Activated T-cell treated with anti-CD3 and anti-CD28 coated beads, Interleukin-2, amount 50 U/mL, for 72 hours (primary cell): ENCODE measurements around the gene CGB1. TPM values are rescaled to one million over a fixed set of nuclear protein-coding genes. Genes with fewer than 3 reads are reported as not detected.
A peak's percentile ranks its signal among the peaks of the same experiment; 100 is the strongest.

Source experiments
- ATAC-seq, 2 donors: fragments of 150-1000 bp; cut with Tn5 transposase; replicated peaks in 1 of 2; 2 replicates each; pipeline ENCODE4 v1.10.0; 2021; ENCODE audit warnings: moderate library complexity in 2 of 2, mild to moderate bottlenecking in 1 of 2
- DNase-seq, 2 donors: peaks; one replicate each; pipeline ENCODE4 v3.0.0; 2021 to 2022; ENCODE audit warnings: mixed read lengths in 1 of 2
- H3K27ac Mint-ChIP-seq: one replicate; pipeline ENCODE4 v1.8.0; 2022; ENCODE audit warnings: mild to moderate bottlenecking, moderate library complexity, mixed read lengths
- H3K27me3 Mint-ChIP-seq: one replicate; pipeline ENCODE4 v1.8.0; 2022; ENCODE audit warnings: low read depth, mixed read lengths
- H3K36me3 Mint-ChIP-seq, 2 donors: one replicate each; pipeline ENCODE4 v1.8.0; 2022; ENCODE audit warnings: mixed read lengths in 2 of 2, mild to moderate bottlenecking in 1 of 2; ENCODE audit not compliant: insufficient read depth in 2 of 2
- H3K4me1 Mint-ChIP-seq: one replicate; pipeline ENCODE4 v1.8.0; 2022; ENCODE audit warnings: low read depth, mixed read lengths
- H3K4me3 Mint-ChIP-seq, 2 donors: one replicate each; pipeline ENCODE4 v1.8.0; 2022; ENCODE audit warnings: mild to moderate bottlenecking in 2 of 2, mixed read lengths in 2 of 2, moderate library complexity in 2 of 2
- H3K9me3 Mint-ChIP-seq, 2 donors: one replicate each; pipeline ENCODE4 v1.8.0; 2022; ENCODE audit warnings: mixed read lengths in 2 of 2
- total RNA-seq, 2 donors: library from RNA; stranded (reverse); gene quantifications; one replicate each; pipeline ENCODE4 v1.2.3, GENCODE V29; 2022

Gene CGB1
- total RNA-seq, 2 donors from 2014 or later, result not detected

GRCh38 chr19:48992581-48993174 is 44.0 kb downstream of the CGB1 start:
- Mint-ChIP-seq H3K27ac (peak overlapping the region; percentile 34), H3K4me1 (peaks cover 46% of the 10 kb centered on the region), H3K4me3 (peak overlapping the region; percentile 90 to 99), H3K27me3 (no peaks in the 10 kb centered on the region), H3K36me3 (peaks cover 7% of the 10 kb centered on the region in 2 donors), H3K9me3 (no peaks in the 10 kb centered on the region)
- DNase-seq (peak; percentile 37), ATAC-seq (no peak)

GRCh38 chr19:48991873-48992580 is 44.7 kb downstream of the CGB1 start:
- Mint-ChIP-seq H3K36me3 (peaks cover 7 to 8% of the 10 kb centered on the region in 2 donors), H3K9me3 (no peaks in the 10 kb centered on the region), H3K4me1 (peaks cover 50% of the 10 kb centered on the region), H3K27ac (peak overlapping the region; percentile 34), H3K4me3 (peak overlapping the region; percentile 90 to 99), H3K27me3 (no peaks in the 10 kb centered on the region)
- no peak for DNase-seq
- ATAC-seq, result no peak

GRCh38 chr19:48991011-48991609 is 45.6 kb downstream of the CGB1 start:
- no peak overlapping the region for H3K4me3 Mint-ChIP-seq
- no peak for ATAC-seq
- no peaks in the 10 kb centered on the region for H3K27me3 Mint-ChIP-seq
- peaks cover 7 to 8% of the 10 kb centered on the region in 2 donors for H3K36me3 Mint-ChIP-seq
- no peak overlapping the region for H3K27ac Mint-ChIP-seq
- H3K9me3 Mint-ChIP-seq, result no peaks in the 10 kb centered on the region
- H3K4me1 Mint-ChIP-seq, result peaks cover 51% of the 10 kb centered on the region
- no peak for DNase-seq

- ATAC-seq, result no peak
- Mint-ChIP-seq H3K4me3 (no peak overlapping the region), H3K4me1 (peaks cover 49% of the 10 kb centered on the region), H3K27me3 (no peaks in the 10 kb centered on the region), H3K9me3 (no peaks in the 10 kb centered on the region), H3K36me3 (peaks cover 7 to 8% of the 10 kb centered on the region in 2 donors), H3K27ac (no peak overlapping the region)
- no peak for DNase-seq
These were observed 46.3 kb downstream of the CGB1 start for GRCh38 chr19:48990400-48990799.

GRCh38 chr19:48989701-48990291 is 46.9 kb downstream of the CGB1 start:
- peaks cover 6 to 7% of the 10 kb centered on the region in 2 donors for H3K36me3 Mint-ChIP-seq
- no peak for DNase-seq
- no peaks in the 10 kb centered on the region for H3K27me3 Mint-ChIP-seq
- H3K4me3 Mint-ChIP-seq, result no peak overlapping the region
- H3K27ac Mint-ChIP-seq, result no peak overlapping the region
- H3K9me3 Mint-ChIP-seq, result no peaks in the 10 kb centered on the region
- peaks cover 43% of the 10 kb centered on the region for H3K4me1 Mint-ChIP-seq
- ATAC-seq, result no peak

- no peak for DNase-seq
- H3K4me1 Mint-ChIP-seq, result peaks cover 34% of the 10 kb centered on the region
- H3K4me3 Mint-ChIP-seq, result no peak overlapping the region
- no peaks in the 10 kb centered on the region for H3K9me3 Mint-ChIP-seq
- no peak for ATAC-seq
- H3K36me3 Mint-ChIP-seq, result peaks cover 5 to 7% of the 10 kb centered on the region in 2 donors
- H3K27me3 Mint-ChIP-seq, result no peaks in the 10 kb centered on the region
- H3K27ac Mint-ChIP-seq, result no peak overlapping the region
These were observed 47.8 kb downstream of the CGB1 start for GRCh38 chr19:48988860-48989259.

- no peaks in the 10 kb centered on the region for H3K27me3 Mint-ChIP-seq
- H3K4me3 Mint-ChIP-seq, result no peak overlapping the region
- ATAC-seq (no peak), DNase-seq (no peak)
- H3K4me1 Mint-ChIP-seq, result peaks cover 30% of the 10 kb centered on the region
- H3K36me3 Mint-ChIP-seq, result peaks cover 3 to 5% of the 10 kb centered on the region in 2 donors
- no peaks in the 10 kb centered on the region for H3K9me3 Mint-ChIP-seq
- peak overlapping the region; percentile 10 for H3K27ac Mint-ChIP-seq
These were observed 48.4 kb downstream of the CGB1 start for GRCh38 chr19:48988286-48988685.

- H3K9me3 Mint-ChIP-seq, result no peaks in the 10 kb centered on the region
- ATAC-seq (no peak), DNase-seq (no peak)
- H3K4me3 Mint-ChIP-seq, result no peak overlapping the region
- H3K36me3 Mint-ChIP-seq, result peaks cover 3 to 5% of the 10 kb centered on the region in 2 donors
- no peak overlapping the region for H3K27ac Mint-ChIP-seq
- H3K27me3 Mint-ChIP-seq, result no peaks in the 10 kb centered on the region
- H3K4me1 Mint-ChIP-seq, result peaks cover 27% of the 10 kb centered on the region
These were observed 49.4 kb downstream of the CGB1 start for GRCh38 chr19:48987323-48987722.

GRCh38 chr19:48986211-48986610 is 50.5 kb downstream of the CGB1 start:
- no peaks in the 10 kb centered on the region for H3K27me3 Mint-ChIP-seq
- DNase-seq (no peak), ATAC-seq (no peak)
- peaks cover 20% of the 10 kb centered on the region for H3K4me1 Mint-ChIP-seq
- H3K9me3 Mint-ChIP-seq, result no peaks in the 10 kb centered on the region
- peaks cover 3 to 5% of the 10 kb centered on the region in 2 donors for H3K36me3 Mint-ChIP-seq
- no peak overlapping the region for H3K4me3 Mint-ChIP-seq
- H3K27ac Mint-ChIP-seq, result no peak overlapping the region

GRCh38 chr19:48985711-48986110 is 51.0 kb downstream of the CGB1 start:
- H3K36me3 Mint-ChIP-seq, result peaks cover 3 to 5% of the 10 kb centered on the region in 2 donors
- ATAC-seq (no peak), DNase-seq (no peak)
- no peaks in the 10 kb centered on the region for H3K9me3 Mint-ChIP-seq
- no peak overlapping the region for H3K4me3 Mint-ChIP-seq
- H3K4me1 Mint-ChIP-seq, result peaks cover 15% of the 10 kb centered on the region
- no peaks in the 10 kb centered on the region for H3K27me3 Mint-ChIP-seq
- no peak overlapping the region for H3K27ac Mint-ChIP-seq

Other genes starting within 250 kb of the CGB1 start
- gene BCAT2, start 225.9 kb downstream of the CGB1 start, total RNA-seq, result 10 to 100 TPM; 42.1 to 49.5 TPM
- 1 to 10 TPM; 2.0 to 3.2 TPM for gene HSD17B14, start 200.4 kb downstream of the CGB1 start, total RNA-seq
- 10 to 100 TPM; 16.2 to 24.5 TPM for gene PLEKHA4, start 168.3 kb downstream of the CGB1 start, total RNA-seq
- 100 to 1,000 TPM; 130 to 153 TPM for gene PPP1R15A, start 164.5 kb downstream of the CGB1 start, total RNA-seq
- gene TULP2, start 138.2 kb downstream of the CGB1 start, total RNA-seq, result 1 to 10 TPM in 1 of 2 donors, under 1 TPM in 1; 0.79 to 3.3 TPM
- gene NUCB1, start 136.6 kb downstream of the CGB1 start, total RNA-seq, result 100 to 1,000 TPM; 168 to 183 TPM
- gene DHDH, start 103.2 kb downstream of the CGB1 start, total RNA-seq, result 1 to 10 TPM; 3.2 to 3.6 TPM
- 100 to 1,000 TPM; 318 to 448 TPM for gene BAX, start 82.0 kb downstream of the CGB1 start, total RNA-seq
- 100 to 1,000 TPM; 681 to 811 TPM for gene FTL, start 71.6 kb downstream of the CGB1 start, total RNA-seq
- gene GYS1, start 43.6 kb downstream of the CGB1 start, total RNA-seq, result 10 to 100 TPM; 25.9 to 29.4 TPM
- gene RUVBL2, start 43.0 kb downstream of the CGB1 start, total RNA-seq, result 10 to 100 TPM; 83.4 to 92.5 TPM
- gene LHB, start 19.8 kb downstream of the CGB1 start, total RNA-seq, result not detected
- gene CGB3, start 12.6 kb downstream of the CGB1 start, total RNA-seq, result not detected
- gene CGB2, start 5.0 kb downstream of the CGB1 start, total RNA-seq, result 1 to 10 TPM in 1 of 2 donors, not detected in 1; 1.4 TPM
- not detected for gene CGB5, start 7.0 kb upstream of the CGB1 start, total RNA-seq
- not detected for gene CGB8, start 12.2 kb upstream of the CGB1 start, total RNA-seq
- not detected for gene CGB7, start 20.9 kb upstream of the CGB1 start, total RNA-seq
- gene NTF4, start 27.9 kb upstream of the CGB1 start, total RNA-seq, result not detected
- gene KCNA7, start 35.8 kb upstream of the CGB1 start, total RNA-seq, result not detected
- gene SNRNP70, start 48.6 kb upstream of the CGB1 start, total RNA-seq, result 100 to 1,000 TPM; 165 to 175 TPM
- gene LIN7B, start 77.5 kb upstream of the CGB1 start, total RNA-seq, result 1 to 10 TPM; 5.1 to 7.7 TPM
- gene C19orf73, start 82.2 kb upstream of the CGB1 start, total RNA-seq, result 1 to 10 TPM; 2.2 to 2.9 TPM
- gene PPFIA3, start 82.6 kb upstream of the CGB1 start, total RNA-seq, result 1 to 10 TPM; 6.2 to 9.0 TPM
- not detected for gene HRC, start 118.5 kb upstream of the CGB1 start, total RNA-seq
- gene TRPM4, start 120.9 kb upstream of the CGB1 start, total RNA-seq, result 1 to 10 TPM in 1 of 2 donors, under 1 TPM in 1; 0.96 to 1.5 TPM